H1 (cell line): Measurements from ENCODE around the gene BIN1. TPM values are rescaled to one million over a fixed set of nuclear protein-coding genes. Genes with fewer than 3 reads are reported as not detected.

Experiments
- CTCF ChIA-PET: fragments of 300-600 bp; sonication (Branson Sonifier 250); formaldehyde crosslinking; loops from one replicate; lab custom pipeline; 2021; ENCODE audit not compliant: partially characterized antibody; lab: Charles Lee
- POLR2A ChIA-PET: fragments of 300-600 bp; sonication (Branson Sonifier 250); formaldehyde crosslinking; loops from one replicate; lab custom pipeline; 2021; ENCODE audit warnings: inconsistent platforms; ENCODE audit not compliant: partially characterized antibody; lab: Charles Lee
- DNase-seq, 2 experiments: peaks; one replicate each; pipeline versions ENCODE4 v3.0.0 to v3.0.0-alpha.2; 2010 to 2022; ENCODE audit warnings: low spot score in 2 of 2, low read depth in 1 of 2, mixed read lengths in 1 of 2
- FAIRE-seq: peaks from 2 replicates; lab custom pipeline; 2011; peaks lifted over from hg19 to GRCh38; lab: Jason Lieb, UNC
- H2AFZ ChIP-seq: 2 replicates; pipeline ENCODE4 v1.8.1; 2012; ENCODE audit warnings: low read length, inconsistent platforms
- H2AK5ac ChIP-seq: 2 replicates; pipeline ENCODE4 v1.6.1; 2013; ENCODE audit warnings: low read depth, low read length
- H2BK120ac ChIP-seq: replicated peaks from 2 replicates; pipeline ENCODE3; 2013; ENCODE audit warnings: low read depth, low read length, inconsistent platforms
- H2BK12ac ChIP-seq: 2 replicates; pipeline ENCODE4 v1.6.1; 2013; ENCODE audit warnings: low read depth, low read length
- H2BK15ac ChIP-seq: 2 replicates; pipeline ENCODE4 v1.6.1; 2013; ENCODE audit warnings: low read length
- H2BK20ac ChIP-seq: 2 replicates; pipeline ENCODE4 v1.6.1; 2013; ENCODE audit warnings: low read length
- H2BK5ac ChIP-seq: 2 replicates; pipeline ENCODE4 v1.6.1; 2013; ENCODE audit warnings: low read depth, low read length
- H3K14ac ChIP-seq: 2 replicates; pipeline ENCODE4 v1.6.1; 2013; ENCODE audit warnings: inconsistent platforms; ENCODE audit not compliant: insufficient read length
- H3K18ac ChIP-seq: 2 replicates; pipeline ENCODE4 v1.6.1; 2013; ENCODE audit warnings: low read length; ENCODE audit errors: extremely low read depth
- H3K23ac ChIP-seq: 2 replicates; pipeline ENCODE4 v1.6.1; 2013; ENCODE audit warnings: inconsistent platforms; ENCODE audit not compliant: insufficient read length
- H3K23me2 ChIP-seq: 2 replicates; pipeline ENCODE4 v1.6.1; 2013; ENCODE audit warnings: low read depth, low read length
- H3K27ac ChIP-seq: 2 replicates; pipeline ENCODE4 v1.6.1; 2011; ENCODE audit warnings: low read depth, low read length, inconsistent platforms
- H3K27me3 ChIP-seq, 4 experiments: replicated peaks in 1 of 4; 1 replicate in 1 of 4; 2 replicates in 3 of 4; pipeline versions ENCODE4 v1.6.1 to v1.8.1; 2011 to 2013; ENCODE audit warnings: low read length in 3 of 4, mild to moderate bottlenecking in 3 of 4, inconsistent platforms in 2 of 4, mixed read lengths in 2 of 4, moderate library complexity in 1 of 4; ENCODE audit not compliant: control insufficient read depth in 3 of 4, insufficient read depth in 3 of 4; ENCODE audit errors: extremely low read depth in 1 of 4
- H3K36me3 ChIP-seq, 4 experiments: 2 replicates each; pipeline versions ENCODE4 v1.6.1 to v1.8.1; 2011 to 2013; ENCODE audit warnings: mild to moderate bottlenecking in 4 of 4, low read length in 3 of 4, moderate library complexity in 2 of 4, control low read depth in 1 of 4, inconsistent platforms in 1 of 4; ENCODE audit not compliant: insufficient read depth in 4 of 4, control insufficient read depth in 2 of 4
- H3K4ac ChIP-seq: replicated peaks from 2 replicates; pipeline ENCODE3; 2013; ENCODE audit warnings: low read length, low read depth, mixed read lengths, inconsistent platforms; ENCODE audit not compliant: insufficient read length
- H3K4me1 ChIP-seq, 4 experiments: replicated peaks in 1 of 4; 1 replicate in 1 of 4; 2 replicates in 3 of 4; pipeline versions ENCODE4 v1.6.1 to v1.8.1; 2011 to 2013; ENCODE audit warnings: low read length in 3 of 4, inconsistent platforms in 2 of 4, mixed read lengths in 1 of 4; ENCODE audit not compliant: insufficient read depth in 4 of 4, control insufficient read depth in 3 of 4
- H3K4me2 ChIP-seq, 2 experiments: 2 replicates each; pipeline versions ENCODE4 v1.6.1 to v1.8.1; 2011 to 2013; ENCODE audit warnings: low read depth in 2 of 2, low read length in 2 of 2, control low read depth in 1 of 2, inconsistent platforms in 1 of 2, mild to moderate bottlenecking in 1 of 2; ENCODE audit not compliant: insufficient read depth in 1 of 2
- H3K4me3 ChIP-seq, 4 experiments: fragments of 200-600, 300-600 bp in 1 of 4; sonication (generic), shearing (Covaris generic), sonication (Bioruptor Twin) in 1 of 4; 2 replicates each; pipeline versions ENCODE4 v1.5.1 to v1.8.1; 2011 to 2016; ENCODE audit warnings: low read length in 4 of 4, low read depth in 3 of 4, control low read depth in 2 of 4, inconsistent platforms in 2 of 4, mild to moderate bottlenecking in 2 of 4, mixed read lengths in 1 of 4, moderate library complexity in 1 of 4; ENCODE audit not compliant: insufficient read depth in 2 of 4; ENCODE audit errors: extremely low read depth in 1 of 4
- H3K56ac ChIP-seq: replicated peaks from 2 replicates; pipeline ENCODE3; 2013; ENCODE audit warnings: low read depth, mild to moderate bottlenecking, mixed read lengths, low read length, inconsistent platforms; ENCODE audit not compliant: insufficient read length
- H3K79me1 ChIP-seq: 2 replicates; pipeline ENCODE4 v1.6.1; 2013; ENCODE audit warnings: low read depth, low read length, control low read depth
- H3K79me2 ChIP-seq, 2 experiments: 2 replicates each; pipeline versions ENCODE4 v1.6.1 to v1.8.1; 2012 to 2013; ENCODE audit warnings: low read length in 2 of 2, mild to moderate bottlenecking in 2 of 2, inconsistent platforms in 1 of 2; ENCODE audit not compliant: insufficient read depth in 2 of 2, control insufficient read depth in 1 of 2
- H3K9ac ChIP-seq, 4 experiments: replicated peaks in 1 of 4; 1 replicate in 1 of 4; 2 replicates in 3 of 4; pipeline versions ENCODE4 v1.6.1 to v1.8.1; 2011 to 2013; ENCODE audit warnings: low read depth in 3 of 4, low read length in 3 of 4, control low read depth in 2 of 4, mild to moderate bottlenecking in 2 of 4, moderate library complexity in 2 of 4, inconsistent platforms in 1 of 4; ENCODE audit errors: extremely low read depth in 1 of 4
- H3K9me3 ChIP-seq, 2 experiments: 2 replicates each; pipeline versions ENCODE4 v1.6.1 to v1.8.1; 2012 to 2013; ENCODE audit warnings: mild to moderate bottlenecking in 2 of 2, moderate library complexity in 2 of 2, control low read depth in 1 of 2, inconsistent platforms in 1 of 2, low read depth in 1 of 2, low read length in 1 of 2, mixed read lengths in 1 of 2; ENCODE audit not compliant: insufficient read depth in 2 of 2
- H4K20me1 ChIP-seq, 2 experiments: replicated peaks in 1 of 2; 2 replicates each; pipeline versions ENCODE3 to v1.8.1; 2011 to 2013; ENCODE audit warnings: inconsistent platforms in 2 of 2, low read length in 2 of 2, mild to moderate bottlenecking in 1 of 2; ENCODE audit not compliant: insufficient read depth in 2 of 2, control insufficient read depth in 1 of 2
- H4K5ac ChIP-seq: 2 replicates; pipeline ENCODE4 v1.6.1; 2013; ENCODE audit warnings: low read length, low read depth, mixed read lengths, inconsistent platforms; ENCODE audit not compliant: insufficient read length
- H4K8ac ChIP-seq: 2 replicates; pipeline ENCODE4 v1.8.0; 2013; ENCODE audit warnings: mild to moderate bottlenecking, moderate library complexity, low read length, inconsistent platforms; ENCODE audit not compliant: insufficient read depth; ENCODE audit errors: extremely low read depth
- H4K91ac ChIP-seq: replicated peaks from 2 replicates; pipeline ENCODE3; 2013; ENCODE audit warnings: low read length, mixed read lengths, inconsistent platforms; ENCODE audit not compliant: insufficient read length
- BCL11A ChIP-seq, 2 experiments: IDR thresholded peaks; one replicate each; pipeline ENCODE4 v1.6.1; 2011; ENCODE audit warnings: low read depth in 2 of 2, low read length in 2 of 2, mild to moderate bottlenecking in 2 of 2
- BRCA1 ChIP-seq: IDR thresholded peaks from 2 replicates; pipeline ENCODE4 v1.6.1; 2012; ENCODE audit warnings: low read depth, low read length, improper control_type of control experiment
- CHD2 ChIP-seq: IDR thresholded peaks from 2 replicates; pipeline ENCODE4 v1.6.1; 2012; ENCODE audit warnings: low read length, improper control_type of control experiment
- POU5F1 ChIP-seq: IDR thresholded peaks from 2 replicates; pipeline ENCODE4 v1.6.1; 2011; ENCODE audit warnings: low read depth, mild to moderate bottlenecking, low read length, moderate library complexity
- WGBS, 2 experiments: shearing (Covaris generic) in 1 of 2; methylation state at CpG; one replicate each; pipeline versions ENCODE4 v1.1.6 to v1.1.7; 2013 to 2015; ENCODE audit warnings: low lambda C conversion rate in 2 of 2, mixed read lengths in 2 of 2, inconsistent platforms in 1 of 2, low coverage in 1 of 2, missing lambda C conversion rate in 1 of 2; ENCODE audit not compliant: insufficient replicate concordance in 2 of 2, insufficient coverage in 1 of 2, insufficient read length in 1 of 2; ENCODE audit errors: extremely low coverage in 1 of 2, missing lambda C conversion rate in 1 of 2; 5-methylcytosine and 5-hydroxymethylcytosine counted together
- polyA plus RNA-seq, 7 experiments: library from polyadenylated mRNA; depleted of rRNA in 3 of 7; stranded (reverse) in 5 of 7; unstranded in 2 of 7; fragments of >200 nt in 5 of 7; fragments of 200-250 nt in 2 of 7; gene quantifications; 1 replicate in 5 of 7; 2 replicates in 1 of 7; 4 replicates in 1 of 7; pipeline versions ENCODE4 v1.2.1 to v1.2.3, GENCODE V29; 2011 to 2013; ENCODE audit warnings: missing spikeins in 2 of 7, mixed read lengths in 2 of 7
- total RNA-seq: library from RNA; stranded (reverse); fragmentation: NEBNext Ultra II Directional; extraction: Animal tissue kit (Norgen Biotek cat#: 25700); gene quantifications from 2 replicates; pipeline ENCODE4 v1.2.1, GENCODE V29; 2021
- TF ChIP-seq, protein P1 (sequence below): IDR thresholded peaks from 2 replicates; pipeline ENCODE4 v1.6.1; 2011; ENCODE audit warnings: low read length, improper control_type of control experiment

Gene BIN1
- total and polyA plus RNA-seq, 2 of the 8 experiments (the other 6 are each of a cell fraction or from before 2014, with no cell fraction given), result 23.6 to 35.6 TPM

DNA sequence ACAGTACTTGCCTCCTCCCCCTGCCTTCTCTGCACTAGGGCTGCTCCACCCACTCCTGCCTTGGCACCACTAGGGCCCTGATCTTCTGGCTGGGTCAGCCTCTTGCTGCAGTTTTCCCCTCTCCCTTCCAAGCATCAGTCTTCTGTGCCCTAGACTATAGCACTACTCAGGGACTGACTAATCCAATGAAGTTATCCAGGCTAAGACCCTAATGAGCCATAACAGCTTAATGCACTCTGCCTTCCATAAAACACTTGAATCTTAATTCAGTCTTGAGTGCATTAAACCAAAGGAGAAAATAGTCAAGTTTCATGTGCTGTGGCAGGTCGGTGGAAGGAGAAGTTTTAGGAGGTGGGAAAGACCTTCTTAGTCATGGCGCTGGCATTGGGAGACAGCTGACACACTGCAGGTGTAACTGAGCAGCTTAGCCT, 95.7 kb downstream of the BIN1 start:
- no peak overlapping the region for H2BK12ac ChIP-seq
- no peak overlapping the region for H2BK5ac ChIP-seq
- H3K36me3 ChIP-seq, result no peaks in the 10 kb centered on the region
- CTCF ChIA-PET, result no interaction called here
- POLR2A ChIA-PET, result no interaction called here
- no peak overlapping the region for H3K14ac ChIP-seq
- H3K4ac ChIP-seq, result no peak overlapping the region
- H3K79me2 ChIP-seq, result no peaks in the 10 kb centered on the region
- H2BK20ac ChIP-seq, result no peak overlapping the region
- no peak overlapping the region for H3K4me2 ChIP-seq
- no peak overlapping the region for H3K56ac ChIP-seq
- TF ChIP-seq BCL11A (IDR thresholded peaks at IDR 0.05; ENCODE audit: low read depth in 2 of 2, low read length in 2 of 2), result no peak
- TF ChIP-seq, protein P1, sequence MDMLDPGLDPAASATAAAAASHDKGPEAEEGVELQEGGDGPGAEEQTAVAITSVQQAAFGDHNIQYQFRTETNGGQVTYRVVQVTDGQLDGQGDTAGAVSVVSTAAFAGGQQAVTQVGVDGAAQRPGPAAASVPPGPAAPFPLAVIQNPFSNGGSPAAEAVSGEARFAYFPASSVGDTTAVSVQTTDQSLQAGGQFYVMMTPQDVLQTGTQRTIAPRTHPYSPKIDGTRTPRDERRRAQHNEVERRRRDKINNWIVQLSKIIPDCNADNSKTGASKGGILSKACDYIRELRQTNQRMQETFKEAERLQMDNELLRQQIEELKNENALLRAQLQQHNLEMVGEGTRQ, result no peak
- no peak for TF ChIP-seq POU5F1
- no peak for TF ChIP-seq CHD2
- no peak for TF ChIP-seq BRCA1
- H4K8ac ChIP-seq, result no peak overlapping the region
- H3K18ac ChIP-seq, result no peak overlapping the region
- no peak overlapping the region for H4K5ac ChIP-seq
- no peaks in the 10 kb centered on the region for H3K79me1 ChIP-seq
- no peak for FAIRE-seq
- peaks cover 0 to 4% (median 0%) of the 10 kb centered on the region in 4 experiments; a peak in 2 of 7 replicates for H3K4me1 ChIP-seq
- H3K4me3 ChIP-seq, result no peak overlapping the region
- no peaks in the 10 kb centered on the region for H3K9me3 ChIP-seq
- H2AFZ ChIP-seq, result no peak overlapping the region
- no peak overlapping the region for H4K91ac ChIP-seq
- no peak overlapping the region for H2BK120ac ChIP-seq
- H3K27ac ChIP-seq, result no peak overlapping the region
- no peak overlapping the region for H3K9ac ChIP-seq
- no peak overlapping the region for H2BK15ac ChIP-seq
- H4K20me1 ChIP-seq, result no peaks in the 10 kb centered on the region
- DNase-seq, result no peak
- H3K23ac ChIP-seq, result no peak overlapping the region
- no peaks in the 10 kb centered on the region for H3K23me2 ChIP-seq
- WGBS, 2 experiments, result 88% methylated on average over 2 of the region's 2 CpGs; no CpG with 5 or more reads in 1 of the 2 experiments
- no peak overlapping the region for H2AK5ac ChIP-seq
- H3K27me3 ChIP-seq, result no peaks in the 10 kb centered on the region
